ENCODE measurements around the gene GDPD5.

GDPD5 gene, protein sequence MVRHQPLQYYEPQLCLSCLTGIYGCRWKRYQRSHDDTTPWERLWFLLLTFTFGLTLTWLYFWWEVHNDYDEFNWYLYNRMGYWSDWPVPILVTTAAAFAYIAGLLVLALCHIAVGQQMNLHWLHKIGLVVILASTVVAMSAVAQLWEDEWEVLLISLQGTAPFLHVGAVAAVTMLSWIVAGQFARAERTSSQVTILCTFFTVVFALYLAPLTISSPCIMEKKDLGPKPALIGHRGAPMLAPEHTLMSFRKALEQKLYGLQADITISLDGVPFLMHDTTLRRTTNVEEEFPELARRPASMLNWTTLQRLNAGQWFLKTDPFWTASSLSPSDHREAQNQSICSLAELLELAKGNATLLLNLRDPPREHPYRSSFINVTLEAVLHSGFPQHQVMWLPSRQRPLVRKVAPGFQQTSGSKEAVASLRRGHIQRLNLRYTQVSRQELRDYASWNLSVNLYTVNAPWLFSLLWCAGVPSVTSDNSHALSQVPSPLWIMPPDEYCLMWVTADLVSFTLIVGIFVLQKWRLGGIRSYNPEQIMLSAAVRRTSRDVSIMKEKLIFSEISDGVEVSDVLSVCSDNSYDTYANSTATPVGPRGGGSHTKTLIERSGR

DNA sequence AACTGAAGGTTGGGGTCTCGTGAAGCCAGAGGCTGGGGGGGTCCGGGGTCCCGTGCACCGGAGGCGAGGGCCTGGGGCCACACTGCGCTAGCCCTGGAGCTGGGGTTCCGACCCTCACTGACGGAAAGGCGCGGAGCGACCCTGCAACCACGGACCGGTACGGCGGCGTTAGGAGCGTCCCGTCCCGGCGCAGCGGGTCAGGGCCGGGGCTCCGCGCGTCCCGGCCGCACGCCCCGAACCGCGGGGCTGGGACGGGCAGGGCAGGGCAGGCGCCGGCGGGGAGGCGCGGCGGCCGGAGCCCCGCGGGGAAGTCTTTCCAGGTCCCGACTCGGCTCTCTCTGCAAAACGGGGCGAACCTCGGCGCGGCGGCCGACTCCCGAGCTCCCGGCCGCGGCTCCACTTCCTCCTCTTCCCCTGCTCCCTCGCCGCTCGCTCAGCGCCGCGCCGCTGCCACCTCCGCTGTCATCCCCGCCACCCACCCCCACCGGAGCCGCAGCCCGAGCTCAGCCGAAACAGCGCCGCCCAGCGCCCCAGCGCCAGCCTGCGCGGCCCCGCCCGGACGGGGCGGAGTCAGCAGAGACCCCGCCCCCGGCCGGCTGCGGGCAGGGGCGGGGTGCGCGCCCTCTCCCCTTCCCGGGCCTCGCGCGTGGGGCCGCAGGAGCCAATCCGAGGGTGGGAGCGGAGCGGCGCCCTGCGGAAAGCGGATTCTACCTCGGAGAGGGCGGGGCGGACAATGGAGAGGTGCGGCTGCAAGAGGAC lies at the start of gene GDPD5:
GDPD5 (minus strand) TSS at position 509 of the 759 bp plus-strand sequence. CDS start 48,206 bp downstream, outside the sequence.
- H3K27ac ChIP-seq, result no peak within 1 kb of the TSS
- no peak for DNase-seq (ENCODE audit: low read depth, low spot score)

DNA sequence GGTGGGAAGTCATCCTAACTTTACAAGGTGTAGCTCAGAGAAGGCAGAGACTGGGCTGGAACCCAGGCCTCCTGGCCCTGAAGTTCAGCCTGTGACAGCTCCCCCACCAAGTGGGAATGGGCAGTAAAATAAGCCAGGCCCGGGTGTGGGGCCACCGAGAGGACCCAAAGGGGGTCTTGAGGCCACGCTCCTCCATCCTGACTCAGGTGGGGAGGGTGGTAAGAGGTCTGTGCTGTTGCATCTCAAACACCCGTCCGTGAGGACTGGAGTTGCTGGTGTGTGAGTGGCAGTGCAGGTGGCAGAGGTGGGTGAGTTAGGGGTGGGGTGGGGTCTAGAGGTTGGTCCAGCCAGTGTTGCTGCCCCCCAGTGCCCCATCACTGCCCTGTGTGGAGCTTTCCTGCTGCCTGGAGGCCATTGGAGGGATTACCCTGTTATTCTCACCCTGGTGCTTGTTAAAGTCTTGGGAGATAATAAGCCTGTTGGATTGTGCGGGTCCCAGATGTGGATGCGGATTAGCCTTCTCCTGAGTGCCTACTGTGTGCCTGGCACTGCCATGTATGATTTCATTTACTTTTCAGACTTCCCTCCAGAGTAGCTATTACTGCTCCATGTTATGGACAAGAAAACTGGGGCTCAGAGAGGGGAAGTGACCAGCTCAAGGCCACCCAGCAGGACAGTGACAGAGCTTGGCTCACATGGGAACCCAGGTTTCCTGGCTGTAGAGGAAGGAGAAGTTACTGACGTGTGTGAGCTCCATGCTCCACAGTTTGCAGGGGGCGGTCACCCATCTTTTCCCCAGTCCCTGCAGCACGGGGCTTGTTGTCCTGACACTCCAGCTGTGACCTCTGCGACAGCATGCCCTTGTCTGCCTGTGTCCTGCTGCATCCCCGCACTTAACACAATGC lies 49.2 kb upstream of the GDPD5 start:
- no peak overlapping the region for H3K27ac ChIP-seq
- no peak for DNase-seq (ENCODE audit: low read depth, low spot score)

DNA sequence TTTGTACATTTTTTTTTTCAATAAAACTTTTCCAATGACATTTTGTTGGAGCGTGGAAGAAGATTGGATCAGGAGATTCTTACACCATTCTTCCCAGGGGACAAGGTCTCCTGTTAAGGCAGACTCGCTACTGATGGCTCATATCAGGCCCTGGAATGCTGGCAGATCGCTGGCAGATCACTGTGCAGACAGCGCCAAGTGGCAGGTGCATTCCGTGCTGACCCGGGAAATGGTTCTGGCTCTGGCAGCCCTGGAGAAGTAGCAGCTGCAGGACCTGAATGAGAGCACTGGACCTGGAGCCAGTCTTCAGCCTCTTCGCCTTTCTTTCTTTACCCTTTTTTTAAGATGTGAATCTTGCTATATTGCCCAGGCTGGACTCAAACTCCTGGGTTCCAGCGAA lies 47.0 kb upstream of the GDPD5 start:
- no peak overlapping the region for H3K27ac ChIP-seq
- no peak for DNase-seq (ENCODE audit: low read depth, low spot score)

DNA sequence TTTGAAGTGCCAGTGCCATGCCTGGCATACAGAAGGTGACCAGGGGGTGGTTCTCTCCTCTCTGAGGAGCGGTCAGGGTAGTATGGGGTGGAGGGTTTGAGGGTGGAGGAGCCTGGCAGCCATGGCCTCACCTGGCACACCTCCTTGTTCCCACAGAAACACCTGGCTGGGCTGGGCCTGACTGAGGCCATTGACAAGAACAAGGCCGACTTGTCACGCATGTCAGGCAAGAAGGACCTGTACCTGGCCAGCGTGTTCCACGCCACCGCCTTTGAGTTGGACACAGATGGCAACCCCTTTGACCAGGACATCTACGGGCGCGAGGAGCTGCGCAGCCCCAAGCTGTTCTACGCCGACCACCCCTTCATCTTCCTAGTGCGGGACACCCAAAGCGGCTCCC lies 45.9 kb upstream of the GDPD5 start:
- H3K27ac ChIP-seq, result no peak overlapping the region
- no peak for DNase-seq (ENCODE audit: low read depth, low spot score)

DNA sequence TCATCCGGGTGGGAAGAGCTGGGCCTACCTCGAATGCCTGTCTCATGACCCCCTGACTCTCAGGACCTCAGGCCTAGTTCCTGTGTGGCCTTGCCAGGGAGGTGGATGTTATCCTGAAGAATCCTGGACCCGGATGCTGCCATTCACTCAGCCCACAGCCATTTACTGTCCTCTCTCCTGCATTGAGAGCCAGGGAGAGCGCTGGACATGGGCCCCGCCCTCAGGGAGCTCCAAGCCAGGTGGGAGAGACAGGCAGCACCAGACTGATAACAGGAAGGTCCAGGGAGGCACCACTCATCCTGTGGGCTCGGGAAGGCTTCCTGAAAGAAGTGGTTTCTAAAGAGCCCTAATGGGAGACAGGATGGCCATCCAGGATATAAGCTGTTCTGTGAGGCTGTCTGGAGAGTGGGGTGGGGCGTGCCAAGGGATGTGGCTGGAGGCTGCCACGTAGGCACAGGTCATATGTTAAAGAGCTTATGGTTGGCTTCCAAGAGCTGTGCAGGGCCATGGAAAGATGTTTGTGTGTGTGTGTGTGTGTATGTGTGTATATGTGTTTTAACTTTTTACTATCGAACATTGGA lies 44.9 kb upstream of the GDPD5 start:
- DNase-seq (ENCODE audit: low read depth, low spot score), result no peak
- no peak overlapping the region for H3K27ac ChIP-seq

DNA sequence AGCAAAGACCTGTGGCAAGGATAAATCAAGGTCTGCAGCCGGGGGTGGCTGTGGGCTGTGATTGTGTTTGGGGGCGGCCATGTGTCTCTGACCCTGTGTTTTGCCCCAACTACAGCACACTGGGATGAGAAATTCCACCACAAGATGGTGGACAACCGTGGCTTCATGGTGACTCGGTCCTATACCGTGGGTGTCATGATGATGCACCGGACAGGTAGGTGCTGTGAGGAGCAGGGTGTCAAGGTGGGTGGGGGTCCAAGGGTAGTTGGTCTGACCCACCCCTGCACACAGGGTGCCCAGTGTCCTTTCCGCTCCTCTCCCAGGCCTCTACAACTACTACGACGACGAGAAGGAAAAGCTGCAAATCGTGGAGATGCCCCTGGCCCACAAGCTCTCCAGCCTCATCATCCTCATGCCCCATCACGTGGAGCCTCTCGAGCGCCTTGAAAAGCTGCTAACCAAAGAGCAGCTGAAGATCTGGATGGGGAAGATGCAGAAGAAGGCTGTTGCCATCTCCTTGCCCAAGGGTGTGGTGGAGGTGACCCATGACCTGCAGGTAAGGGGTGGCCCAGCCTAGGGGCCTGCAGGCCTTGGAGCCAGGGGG lies 43.0 kb upstream of the GDPD5 start:
- H3K27ac ChIP-seq, result no peak overlapping the region
- DNase-seq (ENCODE audit: low read depth, low spot score), result no peak

DNA sequence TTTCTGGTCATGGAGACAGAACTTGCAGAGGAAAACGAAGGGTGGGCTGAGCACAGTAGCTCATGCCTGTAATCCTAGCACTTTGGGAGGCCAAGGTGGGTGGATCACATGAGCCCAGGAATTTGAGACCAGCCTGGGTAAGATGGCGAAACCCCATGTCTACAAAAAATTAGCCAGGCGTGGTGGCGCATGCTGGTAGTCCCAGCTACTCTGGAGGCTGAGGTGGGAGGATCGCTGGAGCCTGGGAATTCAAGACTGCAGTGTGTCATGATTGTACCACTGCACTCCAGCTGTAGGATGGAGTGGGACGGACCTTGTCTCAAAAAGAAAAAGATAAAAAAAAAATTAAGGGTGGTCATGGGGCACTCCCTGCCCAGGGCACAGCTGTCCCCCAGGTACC lies 42.2 kb upstream of the GDPD5 start:
- no peak overlapping the region for H3K27ac ChIP-seq
- DNase-seq (ENCODE audit: low read depth, low spot score), result no peak

DNA sequence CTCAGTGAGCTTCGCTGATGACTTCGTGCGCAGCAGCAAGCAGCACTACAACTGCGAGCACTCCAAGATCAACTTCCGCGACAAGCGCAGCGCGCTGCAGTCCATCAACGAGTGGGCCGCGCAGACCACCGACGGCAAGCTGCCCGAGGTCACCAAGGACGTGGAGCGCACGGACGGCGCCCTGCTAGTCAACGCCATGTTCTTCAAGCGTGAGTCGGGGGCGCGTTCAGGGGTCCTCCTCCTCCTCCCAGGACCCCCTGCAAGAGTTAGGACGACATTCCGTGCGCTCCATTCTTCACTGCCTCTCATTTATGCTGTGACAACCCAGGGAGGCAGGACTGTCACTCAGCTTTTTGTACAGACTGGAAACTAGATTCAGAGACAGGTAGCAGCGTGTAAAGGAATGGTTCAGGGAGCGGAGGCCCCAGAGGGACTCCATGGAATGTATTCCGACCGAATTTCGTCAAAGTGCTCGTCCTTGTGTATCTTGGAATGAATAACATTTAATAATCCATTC lies 41.1 kb upstream of the GDPD5 start:
- H3K27ac ChIP-seq, result no peak overlapping the region
- no peak for DNase-seq (ENCODE audit: low read depth, low spot score)

DNA sequence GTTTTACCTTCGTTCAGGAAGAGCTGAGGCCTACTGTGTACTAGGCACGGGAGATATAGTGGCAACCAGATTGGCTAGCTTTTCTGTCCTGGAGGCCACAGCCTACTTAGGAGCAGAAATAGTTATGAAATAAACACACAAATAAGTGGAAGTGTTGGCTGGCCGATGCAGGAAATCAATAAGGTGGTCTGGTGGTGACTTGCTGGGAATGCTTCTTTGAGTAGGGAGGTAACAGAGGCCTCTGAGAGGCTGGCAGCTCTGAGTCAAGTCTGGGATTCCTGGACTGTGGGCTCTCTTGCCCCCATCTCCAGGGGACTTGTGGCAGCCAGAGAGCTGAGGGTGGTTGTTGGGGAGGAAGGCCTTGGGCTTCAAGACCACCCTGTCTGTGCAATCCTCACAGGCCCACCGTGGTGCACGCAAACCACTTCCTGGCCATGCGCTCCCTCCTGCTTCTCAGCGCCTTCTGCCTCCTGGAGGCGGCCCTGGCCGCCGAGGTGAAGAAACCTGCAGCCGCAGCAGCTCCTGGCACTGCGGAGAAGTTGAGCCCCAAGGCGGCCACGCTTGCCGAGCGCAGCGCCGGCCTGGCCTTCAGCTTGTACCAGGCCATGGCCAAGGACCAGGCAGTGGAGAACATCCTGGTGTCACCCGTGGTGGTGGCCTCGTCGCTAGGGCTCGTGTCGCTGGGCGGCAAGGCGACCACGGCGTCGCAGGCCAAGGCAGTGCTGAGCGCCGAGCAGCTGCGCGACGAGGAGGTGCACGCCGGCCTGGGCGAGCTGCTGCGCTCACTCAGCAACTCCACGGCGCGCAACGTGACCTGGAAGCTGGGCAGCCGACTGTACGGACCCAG lies 40.4 kb upstream of the GDPD5 start:
- H3K27ac ChIP-seq, result no peak overlapping the region
- DNase-seq (ENCODE audit: low read depth, low spot score), result no peak

DNA sequence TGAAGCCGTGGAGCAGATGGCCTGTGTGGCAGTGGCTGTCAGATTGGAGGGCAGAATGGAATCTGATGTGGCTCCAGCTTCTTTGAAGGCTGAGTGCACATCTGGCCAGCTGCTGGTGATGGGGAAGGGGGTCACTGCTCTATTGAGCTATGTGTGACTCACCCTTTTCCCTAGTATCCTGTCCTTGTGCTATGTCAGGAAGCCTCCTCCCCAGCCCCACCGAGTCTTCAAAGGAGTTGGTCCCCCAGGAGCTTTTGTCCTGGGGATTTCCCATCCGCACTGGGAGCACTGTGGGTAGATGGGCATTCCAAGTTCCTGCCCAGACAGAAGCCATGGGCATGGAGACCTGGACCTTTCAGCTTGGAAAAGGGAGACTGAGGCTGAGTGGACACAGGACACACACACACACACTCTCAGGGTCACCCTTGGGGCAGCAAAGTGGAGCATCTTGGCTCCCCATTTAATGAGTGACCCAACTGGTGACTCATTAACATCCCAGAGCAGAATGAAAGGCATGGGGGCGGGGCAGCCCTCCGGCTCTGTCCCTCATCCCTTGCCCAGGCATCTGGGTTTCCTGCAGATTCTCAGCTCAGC lies 39.6 kb upstream of the GDPD5 start:
- H3K27ac ChIP-seq, result peak overlapping the region; percentile 94
- DNase-seq (ENCODE audit: low read depth, low spot score), result no peak

DNA sequence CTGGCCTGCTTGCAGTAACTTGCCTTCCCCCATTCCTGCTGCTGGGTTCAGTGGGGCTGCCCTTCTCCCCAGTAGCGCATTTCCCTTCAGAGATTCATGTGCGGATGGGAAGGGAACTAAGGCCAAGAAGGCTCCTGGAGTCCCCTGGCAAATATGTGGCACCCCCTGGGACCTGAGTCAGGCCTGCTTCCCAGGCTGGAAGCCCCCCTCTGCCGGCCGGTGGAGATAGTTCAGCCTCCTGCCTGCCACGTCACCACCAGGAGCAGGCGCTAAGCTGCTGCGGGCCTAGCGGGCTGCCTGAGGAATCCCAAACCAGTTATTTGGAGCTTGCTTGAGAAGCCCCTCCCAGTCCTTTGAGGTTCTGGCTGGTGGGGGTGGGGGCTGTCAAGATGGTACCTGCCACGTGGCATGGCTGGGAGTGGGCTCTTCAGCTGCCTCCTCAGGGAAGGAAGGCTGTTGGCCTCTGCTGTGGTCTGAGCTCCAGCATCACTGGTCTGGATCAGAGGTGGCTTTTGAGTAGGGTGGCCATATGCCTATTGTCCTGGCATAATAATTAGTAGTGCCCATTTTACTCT lies 38.3 kb upstream of the GDPD5 start:
- H3K27ac ChIP-seq, result peak overlapping the region; percentile 94

DNA sequence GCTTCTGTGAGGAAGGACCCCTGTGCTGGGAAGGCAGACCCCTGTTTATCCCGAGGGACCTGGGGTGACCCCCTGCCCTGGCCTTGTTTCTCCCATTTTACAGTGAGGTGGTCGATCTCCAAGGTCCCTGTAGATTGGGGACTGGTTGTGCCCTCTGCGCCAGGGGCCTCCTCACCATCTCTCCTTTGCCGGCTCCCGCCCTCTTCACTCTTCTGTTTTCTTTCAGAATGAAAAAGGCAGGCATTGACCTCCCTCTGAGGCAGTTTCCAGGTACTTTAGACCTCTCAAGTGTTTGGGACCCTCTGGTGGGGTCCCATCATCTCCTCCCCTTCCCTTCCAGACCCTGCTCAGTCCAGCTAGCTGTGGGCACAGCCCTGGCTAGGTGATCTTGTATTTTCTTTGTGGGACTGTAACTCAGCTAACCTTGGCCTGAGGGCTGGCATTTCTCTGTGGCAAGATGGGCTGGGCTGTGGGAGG lies 37.8 kb upstream of the GDPD5 start:
- DNase-seq (ENCODE audit: low read depth, low spot score), result no peak
- H3K27ac ChIP-seq, result peak overlapping the region; percentile 94

More for the DNA sequence above, 38.3 kb upstream of the GDPD5 start:
- DNase-seq (ENCODE audit: low read depth, low spot score), result no peak

DNA sequence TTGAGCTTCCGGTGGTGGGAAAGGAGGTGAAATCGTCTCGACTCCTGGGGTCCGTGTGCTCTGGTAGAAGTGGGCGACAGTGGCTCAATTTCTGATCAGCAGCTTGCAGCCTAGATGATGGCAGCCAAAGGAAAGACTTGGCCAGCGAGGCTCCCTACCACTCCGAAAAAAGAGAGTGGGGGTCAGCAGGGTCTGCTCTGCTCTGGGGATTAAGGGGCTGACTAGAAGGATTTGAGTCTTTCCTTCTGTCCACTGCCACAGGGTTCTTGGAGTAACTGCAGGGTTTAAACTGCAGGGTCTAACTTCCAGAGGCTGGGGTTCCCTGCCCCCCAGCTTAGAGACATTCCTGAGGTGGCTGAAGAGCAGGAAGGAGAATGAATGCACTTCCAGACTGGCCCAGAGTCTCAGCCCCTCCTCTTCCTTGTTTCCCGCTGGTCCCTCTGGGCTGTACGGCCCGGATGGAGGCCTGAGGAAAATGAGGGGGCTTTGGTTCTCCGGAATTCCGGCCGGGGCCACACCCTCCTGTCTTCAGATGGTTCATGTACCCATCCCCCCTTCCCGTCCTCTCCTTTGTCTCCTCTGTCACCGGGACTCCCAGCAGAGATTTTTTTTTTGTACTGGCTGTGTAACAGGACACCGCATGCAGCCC lies 37.2 kb upstream of the GDPD5 start:
- H3K27ac ChIP-seq, result peak overlapping the region; percentile 94
- DNase-seq (ENCODE audit: low read depth, low spot score), result no peak

DNA sequence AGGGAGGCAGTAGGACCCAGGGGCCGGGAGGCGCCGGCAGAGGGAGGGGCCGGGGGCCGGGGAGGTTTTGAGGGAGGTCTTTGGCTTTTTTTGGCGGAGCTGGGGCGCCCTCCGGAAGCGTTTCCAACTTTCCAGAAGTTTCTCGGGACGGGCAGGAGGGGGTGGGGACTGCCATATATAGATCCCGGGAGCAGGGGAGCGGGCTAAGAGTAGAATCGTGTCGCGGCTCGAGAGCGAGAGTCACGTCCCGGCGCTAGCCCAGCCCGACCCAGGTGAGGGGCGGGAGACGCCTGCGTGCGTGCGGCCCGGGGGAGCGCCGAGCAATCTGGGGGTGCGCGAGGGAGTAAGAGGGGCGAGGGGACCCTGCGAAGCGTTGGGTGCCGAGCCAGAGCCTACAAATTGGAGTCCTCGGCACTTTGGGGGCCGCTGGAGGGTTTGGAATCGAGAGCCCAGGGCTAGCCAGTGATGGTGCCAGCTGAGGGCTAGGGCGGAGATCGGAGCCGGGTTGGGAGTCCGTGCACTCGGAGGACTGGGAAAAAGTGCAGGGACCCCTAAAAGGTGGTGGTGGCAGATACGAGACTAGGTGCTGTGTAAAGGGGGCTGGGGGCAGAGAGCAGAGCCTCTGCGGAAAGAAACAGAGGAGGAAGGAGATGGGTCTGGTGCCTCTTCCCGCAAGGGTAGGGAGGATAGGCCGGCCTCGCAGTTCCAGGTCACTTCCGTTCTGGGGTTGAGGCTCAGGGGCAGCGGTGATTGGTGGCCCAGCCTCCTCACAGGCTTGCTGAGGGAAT lies 36.5 kb upstream of the GDPD5 start, which contains the start of gene SERPINH1:
SERPINH1 (plus strand) TSS at position 206 of the 788 bp plus-strand sequence. CDS start 4,097 bp downstream, outside the sequence.
- no peak for DNase-seq (ENCODE audit: low read depth, low spot score)
- H3K27ac ChIP-seq, result peak within 1 kb of the TSS; percentile 94

DNA sequence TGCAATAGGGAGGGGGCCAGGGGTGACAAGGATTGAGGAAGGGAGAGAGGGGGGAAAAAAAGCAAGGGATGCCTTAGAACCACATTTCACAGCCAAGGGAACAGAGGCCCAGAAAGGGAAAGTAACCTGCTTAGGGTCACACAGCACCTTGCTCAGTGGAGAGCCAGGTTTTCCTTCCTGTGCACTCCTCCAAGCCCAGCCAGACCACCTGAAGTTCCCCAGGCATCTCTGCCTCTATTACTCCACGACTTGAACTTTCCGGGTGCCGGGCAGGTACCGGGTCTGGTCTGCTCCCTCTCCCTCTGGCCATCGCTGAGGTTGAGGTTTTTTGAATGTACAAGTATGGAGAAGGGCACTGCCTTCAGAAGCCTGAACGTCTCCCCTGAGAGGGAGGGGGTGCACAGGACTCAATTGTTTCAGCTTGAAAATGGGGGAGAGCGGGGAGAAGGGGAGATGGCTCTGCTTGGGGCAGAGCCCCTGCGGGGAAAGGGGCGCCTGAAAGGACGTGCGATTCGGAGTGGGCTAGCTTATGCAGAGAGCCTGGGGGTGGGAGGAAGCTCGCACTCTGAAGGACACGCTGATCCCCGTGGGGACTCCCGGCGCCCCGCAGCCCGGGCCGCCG lies 35.8 kb upstream of the GDPD5 start:
- H3K27ac ChIP-seq, result peak overlapping the region; percentile 94
- DNase-seq (ENCODE audit: low read depth, low spot score), result no peak

DNA sequence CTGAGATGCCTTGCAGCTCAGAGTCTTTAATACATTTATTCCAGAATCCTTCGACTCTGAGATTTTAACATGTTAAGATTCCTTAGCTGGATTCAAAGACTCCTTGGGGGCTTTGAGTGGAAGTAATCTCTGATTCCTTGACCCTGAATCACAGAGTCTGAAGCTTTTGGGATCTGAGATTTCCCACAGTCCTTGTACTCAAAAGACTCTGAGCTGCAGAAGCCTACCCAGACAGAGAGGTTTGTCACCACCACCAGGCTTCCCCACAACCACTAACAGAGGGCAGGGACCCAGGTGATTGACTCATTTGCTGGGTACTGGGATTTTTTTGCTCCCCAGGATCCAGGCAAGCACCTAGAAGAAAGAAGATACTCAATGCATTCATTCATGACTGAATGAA lies 34.9 kb upstream of the GDPD5 start:
- no peak for DNase-seq (ENCODE audit: low read depth, low spot score)
- H3K27ac ChIP-seq, result no peak overlapping the region

Measured in epithelial cell of prostate (primary cell).